Endodermal cell (in vitro differentiated cells): ENCODE results near the gene METAP1D. TPM values are rescaled to one million over a fixed set of nuclear protein-coding genes. Genes with fewer than 3 reads are reported as not detected.
"Not testable (repeated sequence)": the region's sequence is repeated elsewhere in the genome, so short reads cannot be mapped to it uniquely, and the experiment has no call there.

Experiments
- DNase-seq: peaks from one replicate; pipeline ENCODE4 v3.0.0-alpha.2; 2017
- H3K27ac ChIP-seq: 2 replicates; pipeline ENCODE4 v1.5.1; 2013; ENCODE audit warnings: mild to moderate bottlenecking, low read depth, low read length, moderate library complexity
- H3K27me3 ChIP-seq: 2 replicates; pipeline ENCODE4 v1.6.1; 2013; ENCODE audit warnings: mild to moderate bottlenecking, low read length, moderate library complexity; ENCODE audit not compliant: insufficient read depth, control insufficient read depth, poor library complexity, severe bottlenecking
- H3K36me3 ChIP-seq: 2 replicates; pipeline ENCODE4 v1.7.0; 2013; ENCODE audit warnings: mild to moderate bottlenecking, low read length, moderate library complexity; ENCODE audit not compliant: control insufficient read depth, insufficient read depth
- H3K4me1 ChIP-seq: one replicate; pipeline ENCODE4 v1.7.0; 2013; ENCODE audit warnings: low read length; ENCODE audit not compliant: control insufficient read depth, insufficient read depth
- H3K4me3 ChIP-seq: 2 replicates; pipeline ENCODE4 v1.5.1; 2013; ENCODE audit warnings: mild to moderate bottlenecking, low read length, moderate library complexity
- H3K9ac ChIP-seq: 2 replicates; pipeline ENCODE4 v1.6.1; 2013; ENCODE audit warnings: mild to moderate bottlenecking, low read length, moderate library complexity; ENCODE audit not compliant: poor library complexity, severe bottlenecking; ENCODE audit errors: extremely low read depth
- H3K9me3 ChIP-seq: 2 replicates; pipeline ENCODE4 v1.6.1; 2013; ENCODE audit warnings: mild to moderate bottlenecking, low read length, moderate library complexity; ENCODE audit not compliant: control insufficient read depth
- H3K27ac Mint-ChIP-seq: 2 replicates; pipeline ENCODE4 v1.8.0; 2020; ENCODE audit warnings: mixed read lengths
- H3K27me3 Mint-ChIP-seq: 2 replicates; pipeline ENCODE4 v1.8.0; 2021; ENCODE audit warnings: mild to moderate bottlenecking, mixed read lengths; ENCODE audit not compliant: insufficient read depth
- H3K36me3 Mint-ChIP-seq: 2 replicates; pipeline ENCODE4 v1.8.0; 2020; ENCODE audit warnings: low read depth, mixed read lengths
- H3K4me1 Mint-ChIP-seq: 2 replicates; pipeline ENCODE4 v1.8.0; 2020; ENCODE audit warnings: mixed read lengths
- H3K4me3 Mint-ChIP-seq: 2 replicates; pipeline ENCODE4 v1.8.0; 2020; ENCODE audit warnings: mild to moderate bottlenecking, moderate library complexity, mixed read lengths
- H3K9me3 Mint-ChIP-seq: 2 replicates; pipeline ENCODE4 v1.8.0; 2020; ENCODE audit warnings: mild to moderate bottlenecking, mixed read lengths
- CTCF ChIP-seq: fragments of 200-600 bp; sonication (generic); conservative IDR thresholded peaks from 2 replicates; pipeline ENCODE4 v1.5.0; 2021; ENCODE audit warnings: antibody characterized with exemption, mild to moderate bottlenecking
- WGBS, 2 experiments: methylation state at CpG; one replicate each; pipeline versions ENCODE4 v1.1.5 to v1.1.7; 2013; ENCODE audit warnings: missing lambda C conversion rate in 2 of 2, mixed read lengths in 1 of 2; ENCODE audit not compliant: insufficient coverage in 1 of 2, insufficient read length in 1 of 2; 5-methylcytosine and 5-hydroxymethylcytosine counted together
- total RNA-seq, 2 donors: library from RNA; stranded (reverse); fragmentation: NEBNext Ultra II Directional in 1 of 2; extraction: Animal tissue kit (Norgen Biotek cat#: 25700) in 1 of 2; gene quantifications; 2 replicates in 1 of 2; 3 replicates in 1 of 2; pipeline ENCODE4 v1.2.1, GENCODE V29; 2021

Gene METAP1D
- total RNA-seq, 2 donors from 2014 or later, result 6.0 to 6.5 TPM

- H3K4me1 ChIP-seq, result no peaks in the 10 kb centered on the region
- H3K36me3 ChIP-seq, result no peaks in the 10 kb centered on the region
- no peak for TF ChIP-seq CTCF
- no peaks in the 10 kb centered on the region for H3K9me3 ChIP-seq
- H3K36me3 Mint-ChIP-seq, result no peaks in the 10 kb centered on the region
- no peaks in the 10 kb centered on the region for H3K27me3 Mint-ChIP-seq
- no peak for DNase-seq
- H3K4me3 ChIP-seq, result no peak overlapping the region
- WGBS, 2 experiments, result 93 to 94% methylated on average over 5 of the region's 5 CpGs
- H3K4me1 Mint-ChIP-seq, result peaks cover 1% of the 10 kb centered on the region
- no peak overlapping the region for H3K9ac ChIP-seq
- no peak overlapping the region for H3K4me3 Mint-ChIP-seq
- no peak overlapping the region for H3K27ac ChIP-seq
- no peak overlapping the region for H3K27ac Mint-ChIP-seq
- H3K9me3 Mint-ChIP-seq, result no peaks in the 10 kb centered on the region
- H3K27me3 ChIP-seq, result no peaks in the 10 kb centered on the region
Observed at GRCh38 chr2:172058660-172059059, 58.9 kb downstream of the METAP1D start.

- 93 to 95% methylated on average over 2 to 5 of the region's 5 CpGs for WGBS, 2 experiments
- not testable (repeated sequence) for H3K4me1 Mint-ChIP-seq, H3K4me1 ChIP-seq, H3K27me3 Mint-ChIP-seq, H3K9ac ChIP-seq, H3K36me3 ChIP-seq, H3K27ac ChIP-seq, H3K27me3 ChIP-seq, DNase-seq, H3K27ac Mint-ChIP-seq, H3K4me3 ChIP-seq, H3K36me3 Mint-ChIP-seq, H3K9me3 Mint-ChIP-seq, H3K9me3 ChIP-seq, H3K4me3 Mint-ChIP-seq
Observed at GRCh38 chr2:172060118-172060517, 60.4 kb downstream of the METAP1D start.

GRCh38 chr2:172062402-172063004 lies 62.8 kb downstream of the METAP1D start:
- Histone ChIP-seq H3K9me3 (no peaks in the 10 kb centered on the region), H3K27ac (no peak overlapping the region), H3K9ac (no peak overlapping the region), H3K4me1 (no peaks in the 10 kb centered on the region), H3K27me3 (no peaks in the 10 kb centered on the region), H3K36me3 (no peaks in the 10 kb centered on the region), H3K4me3 (no peak overlapping the region)
- WGBS, 2 experiments, result 91 to 100% methylated on average over 1 of the region's 1 CpG
- no peak for DNase-seq
- no peaks in the 10 kb centered on the region for H3K27me3 Mint-ChIP-seq
- H3K4me3 Mint-ChIP-seq, result no peak overlapping the region
- H3K36me3 Mint-ChIP-seq, result no peaks in the 10 kb centered on the region
- no peak overlapping the region for H3K27ac Mint-ChIP-seq
- TF ChIP-seq CTCF, result no peak
- no peaks in the 10 kb centered on the region for H3K9me3 Mint-ChIP-seq
- H3K4me1 Mint-ChIP-seq, result no peaks in the 10 kb centered on the region

- no peaks in the 10 kb centered on the region for H3K4me1 Mint-ChIP-seq
- H3K27me3 Mint-ChIP-seq, result no peaks in the 10 kb centered on the region
- H3K9ac ChIP-seq, result no peak overlapping the region
- no peak overlapping the region for H3K4me3 ChIP-seq
- H3K9me3 Mint-ChIP-seq, result no peaks in the 10 kb centered on the region
- 76 to 90% methylated on average over 4 to 9 of the region's 9 CpGs for WGBS, 2 experiments
- no peak for TF ChIP-seq CTCF
- no peaks in the 10 kb centered on the region for H3K27me3 ChIP-seq
- H3K36me3 Mint-ChIP-seq, result no peaks in the 10 kb centered on the region
- no peak overlapping the region for H3K4me3 Mint-ChIP-seq
- DNase-seq, result no peak
- no peaks in the 10 kb centered on the region for H3K36me3 ChIP-seq
- H3K27ac Mint-ChIP-seq, result no peak overlapping the region
- peak overlapping the region; percentile 44 for H3K27ac ChIP-seq
- H3K9me3 ChIP-seq, result no peaks in the 10 kb centered on the region
- no peaks in the 10 kb centered on the region for H3K4me1 ChIP-seq
Observed at GRCh38 chr2:172063446-172063845, 63.7 kb downstream of the METAP1D start.
